SU-DHL-6 (cell line): ENCODE data around the gene ADSS1.

Experiments used
- CTCF ChIP-seq: fragments of 200-600 bp; sonication (generic); IDR thresholded peaks from one replicate; pipeline ENCODE4 v1.5.1; 2017; ENCODE audit warnings: antibody characterized with exemption, mild to moderate bottlenecking, low read length, moderate library complexity; ENCODE audit not compliant: insufficient read depth, poor library complexity, severe bottlenecking
- EZH2phosphoT487 ChIP-seq: fragments of 200-600 bp; sonication (generic), shearing (Covaris generic); conservative IDR thresholded peaks from 2 replicates; pipeline ENCODE4 v1.6.1; 2018; ENCODE audit warnings: mild to moderate bottlenecking, antibody characterized with exemption, low read length, moderate library complexity, mixed read lengths

- TF ChIP-seq CTCF (no peak), EZH2phosphoT487 (no peak)
Measured at GRCh38 chr14:104773505-104774452, 49.8 kb downstream of the ADSS1 start.
